ENCODE measurements around the gene ETV6.
A peak's percentile ranks its signal among the peaks of the same experiment; 100 is the strongest.

ETV6 gene

GRCh38 chr12:11722578-11723138 is 73.2 kb downstream of the ETV6 start:
- no peak for DNase-seq

DNA sequence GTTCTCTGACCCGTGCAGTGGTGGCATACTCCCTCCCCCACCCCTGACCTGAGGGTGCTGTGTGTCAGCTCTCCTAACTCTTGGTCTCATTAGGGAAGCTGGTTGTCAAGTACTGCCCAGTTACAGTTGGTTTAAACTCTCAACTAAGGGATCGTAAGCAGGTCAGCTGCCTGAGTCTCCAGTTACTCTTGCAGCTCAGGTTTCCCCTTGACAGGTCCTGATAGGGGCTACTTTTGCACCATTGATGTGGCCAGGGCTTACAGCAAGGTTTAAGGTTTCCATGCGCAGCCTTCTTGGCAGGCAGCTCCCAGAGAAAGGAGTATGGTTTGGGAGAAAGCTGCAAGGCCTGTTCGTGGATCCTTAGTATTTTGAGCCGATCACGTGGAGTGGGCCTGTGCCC is 74.5 kb downstream of the ETV6 start:
- DNase-seq: no peak

- no peak for DNase-seq
Observed at GRCh38 chr12:11724888-11725311, 75.4 kb downstream of the ETV6 start.

DNA sequence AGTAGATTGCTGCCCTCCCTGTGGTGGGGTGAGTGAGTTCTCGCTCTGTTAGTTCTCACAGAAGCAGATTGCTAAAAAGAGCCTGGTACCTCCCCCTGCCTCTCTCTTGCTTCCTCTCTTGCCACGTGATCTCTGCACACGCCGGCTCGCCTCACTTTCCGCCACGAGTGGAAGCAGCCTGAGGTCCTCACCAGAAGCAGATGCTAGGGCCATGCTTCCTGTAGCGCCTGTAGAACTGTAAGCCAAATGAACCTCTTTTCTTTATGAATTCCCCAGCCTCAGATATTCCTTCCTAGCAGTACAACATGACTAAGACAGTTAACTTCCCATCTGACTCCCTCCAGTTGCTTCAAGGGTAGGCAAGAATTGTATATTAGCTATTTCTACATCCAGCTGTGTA is 76.2 kb downstream of the ETV6 start:
- no peak for DNase-seq

GRCh38 chr12:11726659-11727058 is 77.2 kb downstream of the ETV6 start:
- no peak for DNase-seq

DNA sequence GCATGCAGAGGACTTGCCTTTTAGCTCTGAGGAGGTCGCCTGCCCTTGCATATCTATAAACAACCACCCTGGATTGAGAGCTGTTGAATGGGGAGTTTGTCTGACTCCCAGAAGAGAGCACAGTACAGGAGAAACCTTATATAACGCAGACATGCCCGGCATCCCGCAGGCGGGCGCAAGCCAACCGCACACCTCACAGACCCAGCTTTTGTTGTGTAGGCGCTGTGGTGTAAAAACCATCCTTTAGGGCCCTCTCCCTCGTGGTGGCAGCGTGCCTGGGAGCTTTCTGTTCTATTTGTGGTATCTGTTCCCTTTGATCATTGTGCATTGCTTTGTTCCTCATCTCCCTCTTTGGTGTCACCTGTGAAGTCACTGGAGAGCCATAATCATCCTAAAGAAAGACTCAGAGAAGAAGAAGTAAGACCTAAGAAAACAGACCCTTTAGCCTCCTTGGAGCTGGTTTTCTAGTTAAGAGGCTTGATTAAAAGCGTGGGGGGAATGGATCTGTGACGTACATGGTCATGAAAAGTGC is 77.7 kb downstream of the ETV6 start:
- peak; percentile 41 for DNase-seq

GRCh38 chr12:11728154-11728755 is 78.8 kb downstream of the ETV6 start:
- no peak for DNase-seq

DNA sequence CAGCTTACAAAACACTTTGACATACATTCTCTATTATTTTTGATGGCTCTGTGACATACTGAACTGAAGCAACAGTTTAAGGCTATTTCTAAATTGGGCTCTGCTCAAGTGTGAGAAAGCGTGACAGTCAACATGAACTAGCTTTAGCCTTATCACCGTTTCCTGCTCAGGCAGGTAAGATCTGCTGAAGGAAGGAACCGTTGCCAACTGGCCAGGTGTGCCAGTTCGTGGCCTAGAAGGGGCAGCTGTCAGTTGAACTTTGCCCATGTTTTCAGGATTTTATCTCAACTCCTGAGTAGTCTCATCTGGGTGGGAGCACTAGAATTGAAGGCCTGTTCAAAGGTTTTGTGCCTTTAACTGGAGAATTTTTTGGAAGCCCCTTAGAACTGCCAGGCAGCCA is 79.5 kb downstream of the ETV6 start:
- DNase-seq: no peak

GRCh38 chr12:11729439-11730150 is 80.1 kb downstream of the ETV6 start:
- no peak for DNase-seq

GRCh38 chr12:11730299-11731041 is 81.0 kb downstream of the ETV6 start:
- no peak for DNase-seq

DNA sequence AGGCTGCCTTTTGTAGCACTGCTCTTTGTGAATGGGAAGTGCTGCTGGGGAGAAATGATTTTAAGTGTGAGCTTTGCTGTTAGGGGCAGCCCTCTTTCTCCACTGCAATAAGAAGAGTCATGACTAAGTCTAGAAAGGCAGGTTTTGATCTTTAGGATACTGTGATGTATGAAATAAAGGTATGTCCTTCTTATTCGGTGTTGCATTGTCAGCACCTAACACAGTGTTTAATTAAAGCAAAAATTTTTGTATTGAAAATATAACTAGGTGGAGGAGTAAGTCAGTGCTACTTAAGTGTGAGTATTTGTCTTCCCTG is 81.5 kb downstream of the ETV6 start:
- DNase-seq: no peak

DNA sequence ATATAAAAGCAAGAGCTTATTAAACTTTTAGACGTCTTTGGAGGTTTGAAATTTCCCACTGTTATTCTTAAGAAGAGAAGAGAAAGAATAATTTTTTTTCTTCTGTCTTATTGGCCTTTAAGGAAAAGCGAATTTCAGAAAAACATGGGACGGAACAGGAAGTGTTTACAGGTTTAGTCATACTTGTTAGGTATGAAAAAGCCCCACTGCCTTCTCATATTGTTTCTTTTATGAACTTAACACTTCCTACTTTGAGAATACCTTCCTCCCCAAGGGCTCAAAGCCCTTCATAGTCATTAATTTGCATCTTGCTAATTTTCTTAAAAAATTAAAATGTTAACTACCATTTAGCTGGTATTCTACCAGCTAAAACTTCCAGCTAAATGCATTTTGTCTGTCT is 82.0 kb downstream of the ETV6 start:
- peak; percentile 46 for DNase-seq

GRCh38 chr12:11732023-11732422 is 82.5 kb downstream of the ETV6 start:
- no peak for DNase-seq

GRCh38 chr12:11732715-11733114 is 83.2 kb downstream of the ETV6 start:
- DNase-seq: peak; percentile 25

DNA sequence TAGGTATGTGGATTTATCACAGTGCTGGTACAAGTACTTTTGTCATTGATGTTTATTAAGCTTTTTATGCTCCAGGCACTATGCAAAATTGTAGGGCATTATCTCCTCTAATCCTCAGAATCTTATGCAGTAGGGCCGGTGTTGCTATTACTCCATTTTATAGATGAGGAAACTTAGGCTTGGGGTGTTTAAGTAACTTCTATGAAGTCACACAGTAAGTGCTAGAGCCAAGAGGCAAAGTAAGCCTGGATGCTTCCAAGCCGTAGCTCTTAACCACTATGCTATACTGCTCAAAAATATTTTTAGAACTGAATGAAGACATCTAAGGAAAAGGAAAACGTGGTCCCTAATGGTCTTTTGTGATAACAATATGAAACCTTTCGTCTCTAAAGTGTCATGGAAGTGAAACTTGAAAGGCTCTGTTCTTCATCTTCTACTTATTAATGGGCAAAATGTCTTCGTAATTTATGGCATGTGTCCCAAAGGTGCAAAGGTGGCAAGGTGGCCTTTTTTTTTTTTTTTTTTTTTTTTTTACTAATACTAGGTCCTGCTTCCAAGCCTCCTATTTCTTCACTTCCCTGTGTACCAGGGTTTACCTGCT is 85.2 kb downstream of the ETV6 start:
- no peak for DNase-seq

- no peak for DNase-seq
Observed at GRCh38 chr12:11738450-11738849, 89.0 kb downstream of the ETV6 start.

GRCh38 chr12:11739980-11740577 is 90.6 kb downstream of the ETV6 start:
- DNase-seq: no peak

GRCh38 chr12:11741434-11742092 is 92.1 kb downstream of the ETV6 start:
- DNase-seq: no peak

DNA sequence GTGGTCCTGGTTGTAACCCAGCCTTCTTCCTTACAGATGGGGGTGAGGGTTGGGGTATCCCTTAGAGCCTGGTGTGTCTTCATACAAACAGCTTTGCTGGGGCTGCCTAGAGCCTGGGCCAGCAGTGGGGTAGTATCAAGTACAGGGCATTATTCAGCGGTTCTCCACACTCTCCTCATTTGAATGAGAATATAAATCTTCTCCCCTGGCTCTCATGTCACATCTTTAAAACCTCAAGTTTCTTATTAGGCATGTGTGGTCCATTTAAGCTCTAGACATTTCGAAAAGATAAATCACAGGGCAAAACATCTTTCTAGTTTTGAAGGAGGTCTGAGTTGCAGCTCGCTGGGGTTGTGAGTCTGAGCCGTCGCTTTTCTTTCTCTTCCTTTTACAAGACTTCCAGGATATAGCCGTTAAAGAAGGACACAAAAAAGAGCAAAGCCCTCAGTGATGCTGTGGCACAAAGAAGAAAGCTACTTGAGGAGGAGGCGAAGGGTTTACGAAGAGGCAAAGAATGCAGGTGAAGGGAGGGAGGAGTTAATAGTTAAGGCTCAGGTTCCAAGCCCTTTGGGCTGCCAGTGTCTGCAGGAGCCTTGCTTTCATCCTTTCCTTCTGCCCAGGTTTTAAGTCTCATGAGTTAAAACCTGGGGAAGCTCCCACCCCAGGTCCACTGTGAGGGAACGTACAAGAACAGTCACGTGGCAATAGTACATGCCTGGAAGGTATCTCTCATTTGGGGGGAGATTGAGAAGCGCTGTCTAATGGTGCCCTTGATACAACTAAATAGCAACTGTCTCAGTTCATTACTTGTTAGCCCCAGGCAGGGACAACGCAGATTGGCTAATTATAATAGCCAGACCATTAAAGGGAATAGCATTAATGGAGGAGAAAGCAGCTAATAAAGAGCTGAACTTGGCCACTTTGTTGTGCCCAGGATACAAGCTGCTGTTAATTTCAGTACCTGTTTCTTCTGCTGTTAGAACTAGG is 94.2 kb downstream of the ETV6 start:
- DNase-seq: no peak

DNA sequence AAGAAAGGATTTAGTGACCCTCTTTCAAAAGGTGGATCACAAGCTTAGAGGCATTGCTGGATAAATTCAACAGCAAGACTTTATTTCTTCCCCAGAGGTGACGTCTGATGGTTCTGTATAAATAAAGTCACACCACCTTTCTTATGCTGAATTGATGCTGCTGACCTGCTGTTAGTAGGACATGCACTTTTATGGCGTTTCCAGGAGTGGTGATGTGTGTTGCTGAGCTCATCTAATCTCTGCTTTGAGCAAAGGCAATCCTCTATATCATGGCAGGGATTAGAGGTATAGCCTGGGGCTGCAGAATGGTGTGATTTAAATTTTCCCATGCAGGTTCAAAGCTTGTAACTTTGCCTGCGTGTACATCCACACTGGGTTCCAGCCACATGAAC is 94.9 kb downstream of the ETV6 start:
- DNase-seq: no peak

GRCh38 chr12:11745113-11745512 is 95.6 kb downstream of the ETV6 start:
- DNase-seq: no peak

All from activated CD4-positive, alpha-beta T cell treated with anti-CD3 and anti-CD28 coated beads, Interleukin-2, amount 50 U/mL, for 16 hours (primary cell).